ENCODE data around the gene EXOSC9. TPM values are rescaled to one million over a fixed set of nuclear protein-coding genes. Genes with fewer than 3 reads are reported as not detected.

EXOSC9 gene
- total and polyA plus RNA-seq, 2 of the 8 experiments (the other 6 are each of a cell fraction or from before 2014, with no cell fraction given), result 33.2 to 54.9 TPM

DNA sequence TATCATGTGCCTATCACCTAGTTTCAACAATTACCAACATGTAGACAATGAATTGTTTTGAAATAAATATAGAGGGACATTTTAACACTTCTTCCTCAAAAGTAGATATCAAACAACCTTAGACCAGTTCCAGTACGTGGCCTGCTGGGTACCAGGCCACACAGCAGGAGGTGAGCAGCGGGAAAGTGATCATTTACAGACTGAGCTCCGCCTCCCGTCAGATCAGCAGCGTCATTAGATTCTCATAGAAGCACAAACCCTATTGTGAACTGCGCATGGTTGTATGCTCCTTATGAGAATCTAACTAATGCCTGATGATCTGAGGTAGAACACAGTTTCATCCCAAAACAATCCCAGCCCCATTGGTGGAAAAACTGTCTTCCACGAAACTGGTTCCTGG is 62.7 kb downstream of the EXOSC9 start (continued):
- no peak for TF ChIP-seq RFX5 (IDR thresholded peaks at IDR 0.05; ENCODE audit: borderline replicate concordance, low read depth, low read length)
- no peak for TF ChIP-seq CTBP2 (IDR thresholded peaks at IDR 0.05; ENCODE audit: borderline replicate concordance, insufficient read depth, insufficient read length, low read length)
- TF ChIP-seq NRF1 (IDR thresholded peaks at IDR 0.05; ENCODE audit: low read depth, low read length), result no peak
- TF ChIP-seq SUZ12 (IDR thresholded peaks at IDR 0.05; ENCODE audit: low read length), result no peak
- no peak for TF ChIP-seq YY1 (IDR thresholded peaks at IDR 0.05; ENCODE audit: low read depth, low read length)
- TF ChIP-seq, protein P1, sequence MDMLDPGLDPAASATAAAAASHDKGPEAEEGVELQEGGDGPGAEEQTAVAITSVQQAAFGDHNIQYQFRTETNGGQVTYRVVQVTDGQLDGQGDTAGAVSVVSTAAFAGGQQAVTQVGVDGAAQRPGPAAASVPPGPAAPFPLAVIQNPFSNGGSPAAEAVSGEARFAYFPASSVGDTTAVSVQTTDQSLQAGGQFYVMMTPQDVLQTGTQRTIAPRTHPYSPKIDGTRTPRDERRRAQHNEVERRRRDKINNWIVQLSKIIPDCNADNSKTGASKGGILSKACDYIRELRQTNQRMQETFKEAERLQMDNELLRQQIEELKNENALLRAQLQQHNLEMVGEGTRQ (IDR thresholded peaks at IDR 0.05; ENCODE audit: low read length), result no peak

Other genes with a start within 250 kb of the EXOSC9 start
- gene ANXA5, start 104.3 kb upstream of the EXOSC9 start, total RNA-seq (2021; fragmentation: NEBNext Ultra II Directional; extraction: Animal tissue kit (Norgen Biotek cat#: 25700)), result 213 and 221 TPM in 2 replicates
- 116 and 213 TPM in 2 replicates for gene ANXA5, start 104.3 kb upstream of the EXOSC9 start, polyA plus RNA-seq (2011; rRNA removed)
- 0.50 TPM in 1 of 2 replicates, not detected in the other for gene SMIM43, start 36.2 kb upstream of the EXOSC9 start, total RNA-seq (2021; fragmentation: NEBNext Ultra II Directional; extraction: Animal tissue kit (Norgen Biotek cat#: 25700))
- 0.41 and 0.94 TPM in 2 replicates for gene SMIM43, start 36.2 kb upstream of the EXOSC9 start, polyA plus RNA-seq (2011; rRNA removed)
- 95.1 and 98.6 TPM in 2 replicates for gene CCNA2, start 22.6 kb downstream of the EXOSC9 start, total RNA-seq (2021; fragmentation: NEBNext Ultra II Directional; extraction: Animal tissue kit (Norgen Biotek cat#: 25700))
- 39.0 and 42.1 TPM in 2 replicates for gene CCNA2, start 22.6 kb downstream of the EXOSC9 start, polyA plus RNA-seq (2011; rRNA removed)
- 20.5 and 21.5 TPM in 2 replicates for gene BBS7, start 69.2 kb downstream of the EXOSC9 start, total RNA-seq (2021; fragmentation: NEBNext Ultra II Directional; extraction: Animal tissue kit (Norgen Biotek cat#: 25700))
- gene BBS7, start 69.2 kb downstream of the EXOSC9 start, polyA plus RNA-seq (2011; rRNA removed), result 16.6 and 19.2 TPM in 2 replicates
- gene TRPC3, start 150.7 kb downstream of the EXOSC9 start, total RNA-seq (2021; fragmentation: NEBNext Ultra II Directional; extraction: Animal tissue kit (Norgen Biotek cat#: 25700)), result 0.37 and 0.57 TPM in 2 replicates
- 0.41 and 0.49 TPM in 2 replicates for gene TRPC3, start 150.7 kb downstream of the EXOSC9 start, polyA plus RNA-seq (2011; rRNA removed)

All from H1 (cell line).